Transverse colon (tissue), 4 donors: Measurements from ENCODE around the gene RNF11. TPM values are rescaled to one million over a fixed set of nuclear protein-coding genes. Genes with fewer than 3 reads are reported as not detected.
"Not testable (repeated sequence)": the region's sequence is repeated elsewhere in the genome, so short reads cannot be mapped to it uniquely, and the experiment has no call there.

ENCODE experiments used
- DNase-seq: peaks from one replicate; pipeline ENCODE4 v3.0.0-alpha.2; 2019
- H3K27ac ChIP-seq, 4 donors: fragments of 200-600 bp; sonication (generic); 2 replicates each; pipeline ENCODE4 v1.5.1; 2016 to 2018; ENCODE audit warnings: inconsistent platforms in 4 of 4
- H3K27me3 ChIP-seq: fragments of 200-600 bp; sonication (generic); 2 replicates; pipeline ENCODE4 v1.5.1; 2017; ENCODE audit warnings: inconsistent platforms
- H3K36me3 ChIP-seq, 4 donors: fragments of 200-600 bp; sonication (generic); 2 replicates each; pipeline ENCODE4 v1.5.1; 2017 to 2019; ENCODE audit warnings: inconsistent platforms in 4 of 4
- H3K4me1 ChIP-seq, 4 donors: fragments of 200-600 bp; sonication (generic); 2 replicates each; pipeline ENCODE4 v1.5.1; 2017 to 2020; ENCODE audit warnings: inconsistent platforms in 4 of 4
- H3K4me3 ChIP-seq, 4 donors: fragments of 200-600 bp; sonication (generic); 1 replicate in 1 of 4; 2 replicates in 3 of 4; pipeline versions ENCODE4 v1.5.1 to v1.6.1; 2017 to 2019; ENCODE audit warnings: inconsistent platforms in 4 of 4
- H3K9me3 ChIP-seq, 2 donors: fragments of 200-600 bp; sonication (generic); 2 replicates each; pipeline ENCODE4 v1.5.1; 2017 to 2019; ENCODE audit warnings: inconsistent platforms in 2 of 2
- EP300 ChIP-seq: sonication (generic); formaldehyde crosslinking; IDR thresholded peaks from one replicate; pipeline ENCODE4 v1.6.1; 2017; ENCODE audit warnings: antibody characterized with exemption, low read depth
- POLR2A ChIP-seq: fragments of 450-650 bp; IDR thresholded peaks from one replicate; pipeline ENCODE4 v1.6.1; 2016; ENCODE audit warnings: antibody characterized with exemption, mild to moderate bottlenecking, moderate library complexity
- POLR2AphosphoS5 ChIP-seq, 3 donors: sonication (generic); formaldehyde crosslinking; IDR thresholded peaks; one replicate each; pipeline ENCODE4 v1.6.1; 2016; ENCODE audit warnings: antibody characterized with exemption in 3 of 3
- WGBS, 2 donors: methylation state at CpG; one replicate each; pipeline ENCODE4 v1.1.5; 2018; ENCODE audit warnings: low coverage in 1 of 2; 5-methylcytosine and 5-hydroxymethylcytosine counted together
- in situ Hi-C, 4 donors: fragments of 200-750 bp; cut with MboI; loops; one replicate each; pipeline versions ENCODE4 v1.15.0 to v1.15.1; 2017; ENCODE audit warnings: low sequenced_read_pairs in 3 of 4, low pct_ligation_motif_present in 1 of 4, low pct_unique_long_range_greater_than_20kb in 1 of 4
- intact Hi-C: fragments of 100-400 bp; cut with DNase I; formaldehyde crosslinking; loops from one replicate; pipeline ENCODE4 v1.15.1; 2023; ENCODE audit warnings: low total_unique reads
- total RNA-seq, 4 donors: library from RNA; depleted of rRNA; stranded (reverse); fragments of >200 nt; gene quantifications; one replicate each; pipeline ENCODE4 v1.1.0, GENCODE V29; 2016
- TF ChIP-seq, protein P1 (sequence below), 5 experiments: fragments of 200-600 bp in 3 of 5; fragments of 450-650 bp in 2 of 5; sonication (generic) in 3 of 5; IDR thresholded peaks; 1 replicate in 2 of 5; 2 replicates in 3 of 5; pipeline ENCODE4 v1.5.1; 2016 to 2017; ENCODE audit warnings: antibody characterized with exemption in 5 of 5, inconsistent platforms in 3 of 5, mild to moderate bottlenecking in 2 of 5, moderate library complexity in 1 of 5

The RNF11 gene
- total RNA-seq, 4 donors from 2014 or later, result 34.8 to 72.5 (median 52.8) TPM

DNA sequence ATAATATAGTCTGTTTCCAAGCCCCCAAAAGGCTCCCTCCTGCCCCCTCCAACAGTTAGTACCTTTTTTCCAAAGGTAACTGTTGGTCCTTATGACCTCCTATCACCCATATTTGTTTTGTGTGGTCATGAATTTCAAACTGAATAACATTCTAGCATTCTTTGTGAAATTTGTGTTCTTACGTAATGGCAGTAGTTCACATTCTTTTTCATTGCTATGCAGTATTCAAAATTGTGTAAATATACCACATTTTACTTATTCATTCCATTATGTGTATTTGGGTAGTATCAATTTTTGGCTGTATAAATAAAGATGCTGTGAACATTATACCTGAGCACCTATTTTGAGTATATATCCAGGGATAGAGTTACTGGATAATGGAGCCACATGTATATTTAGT, 13.4 kb downstream of the RNF11 start:
- no peak for TF ChIP-seq EP300
- no peak for TF ChIP-seq POLR2AphosphoS5 (IDR thresholded peaks at IDR 0.05)
- no peak for TF ChIP-seq POLR2A
- TF ChIP-seq, protein P1, sequence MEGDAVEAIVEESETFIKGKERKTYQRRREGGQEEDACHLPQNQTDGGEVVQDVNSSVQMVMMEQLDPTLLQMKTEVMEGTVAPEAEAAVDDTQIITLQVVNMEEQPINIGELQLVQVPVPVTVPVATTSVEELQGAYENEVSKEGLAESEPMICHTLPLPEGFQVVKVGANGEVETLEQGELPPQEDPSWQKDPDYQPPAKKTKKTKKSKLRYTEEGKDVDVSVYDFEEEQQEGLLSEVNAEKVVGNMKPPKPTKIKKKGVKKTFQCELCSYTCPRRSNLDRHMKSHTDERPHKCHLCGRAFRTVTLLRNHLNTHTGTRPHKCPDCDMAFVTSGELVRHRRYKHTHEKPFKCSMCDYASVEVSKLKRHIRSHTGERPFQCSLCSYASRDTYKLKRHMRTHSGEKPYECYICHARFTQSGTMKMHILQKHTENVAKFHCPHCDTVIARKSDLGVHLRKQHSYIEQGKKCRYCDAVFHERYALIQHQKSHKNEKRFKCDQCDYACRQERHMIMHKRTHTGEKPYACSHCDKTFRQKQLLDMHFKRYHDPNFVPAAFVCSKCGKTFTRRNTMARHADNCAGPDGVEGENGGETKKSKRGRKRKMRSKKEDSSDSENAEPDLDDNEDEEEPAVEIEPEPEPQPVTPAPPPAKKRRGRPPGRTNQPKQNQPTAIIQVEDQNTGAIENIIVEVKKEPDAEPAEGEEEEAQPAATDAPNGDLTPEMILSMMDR (IDR thresholded peaks at IDR 0.05), result no peak
- Histone ChIP-seq H3K27ac (no peak overlapping the region), H3K36me3 (no peaks in the 10 kb centered on the region), H3K4me1 (peaks cover 0 to 33% (median 6%) of the 10 kb centered on the region in 4 donors), H3K27me3 (no peaks in the 10 kb centered on the region), H3K9me3 (no peaks in the 10 kb centered on the region), H3K4me3 (no peak overlapping the region)
- WGBS, 2 donors, result 95 to 100% methylated on average over 1 of the region's 1 CpG
- DNase-seq, result no peak
- intact Hi-C loops (no loop called here), in situ Hi-C loops (no loop called here)

DNA sequence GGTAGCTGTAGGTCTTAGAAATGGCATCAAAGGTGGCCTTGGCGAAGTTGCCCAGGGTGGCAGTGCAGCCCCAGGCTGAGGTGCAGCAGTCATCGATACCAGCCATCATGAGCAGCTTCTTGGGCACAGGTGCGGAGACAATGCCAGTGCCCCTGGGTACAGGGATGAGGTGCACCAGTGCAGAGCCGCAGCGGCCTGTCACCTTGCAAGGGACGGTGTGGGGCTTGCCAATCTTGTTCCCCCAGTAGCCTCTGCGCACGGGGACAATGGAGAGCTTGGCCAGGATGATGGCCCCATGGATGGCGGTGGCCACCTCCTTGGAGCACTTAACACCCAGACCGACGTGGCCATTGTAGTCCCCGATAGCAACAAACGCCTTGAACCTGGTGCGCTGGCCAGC, 14.7 kb downstream of the RNF11 start:
- in situ Hi-C loops, H3K4me3 ChIP-seq, DNase-seq, H3K27me3 ChIP-seq, H3K9me3 ChIP-seq, H3K27ac ChIP-seq, H3K36me3 ChIP-seq: not testable (repeated sequence)
- peaks cover 0 to 44% (median 4%) of the 10 kb centered on the region in 4 donors for H3K4me1 ChIP-seq
- WGBS, 2 donors, result 97% methylated on average over 14 of the region's 14 CpGs; no CpG with 5 or more reads in 1 of the 2 donors
- intact Hi-C loops, result loop anchor here (10.0 kb wide), 1 partner anchor 384 kb away; no protein-coding TSS in a partner anchor

DNA sequence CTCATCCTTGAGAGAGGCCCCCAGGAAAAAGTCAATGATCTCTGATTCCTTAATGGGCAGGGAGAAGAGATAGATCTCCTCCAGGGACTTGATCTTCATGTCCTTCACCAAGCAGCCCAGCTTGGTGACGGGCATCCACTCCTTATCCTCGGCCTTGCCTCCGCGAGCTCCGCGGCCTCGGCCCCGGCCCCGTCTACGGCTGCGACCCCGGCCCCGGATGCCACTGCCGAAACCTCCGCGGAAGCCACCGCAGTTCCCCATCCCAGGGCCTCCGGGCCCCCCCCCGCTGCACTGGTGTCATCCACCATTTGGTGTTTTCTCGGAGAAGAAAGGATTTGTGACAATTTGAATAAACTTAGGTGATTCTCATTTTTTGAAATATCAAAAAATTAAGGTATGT, 15.1 kb downstream of the RNF11 start:
- intact Hi-C loops, result loop anchor here (10.0 kb wide), 1 partner anchor 384 kb away; no protein-coding TSS in a partner anchor
- H3K27me3 ChIP-seq, H3K36me3 ChIP-seq, H3K27ac ChIP-seq, in situ Hi-C loops, H3K9me3 ChIP-seq, H3K4me3 ChIP-seq, DNase-seq: not testable (repeated sequence)
- WGBS, 2 donors, result 80 to 97% methylated on average over 2 to 20 of the region's 20 CpGs
- H3K4me1 ChIP-seq, result peaks cover 0 to 42% (median 4%) of the 10 kb centered on the region in 4 donors

DNA sequence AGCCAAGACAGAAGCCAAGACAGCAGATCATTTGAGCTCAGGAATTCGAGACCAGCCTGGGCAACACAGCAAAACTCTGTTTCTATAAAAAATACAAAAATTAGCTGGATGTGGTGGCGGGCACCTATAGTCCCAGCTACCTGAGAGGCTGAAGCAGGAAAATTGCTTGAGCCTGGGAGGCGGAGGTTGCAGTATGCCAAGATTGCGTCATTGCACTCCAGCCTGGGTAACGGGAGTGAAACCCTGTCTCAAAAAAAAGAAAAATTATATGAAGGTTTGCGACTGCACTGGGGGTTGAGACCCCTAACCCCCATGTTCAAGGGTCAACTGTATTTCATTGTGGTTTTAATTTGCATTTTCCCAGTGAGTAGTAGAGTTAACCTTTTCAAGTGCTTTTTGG, 16.3 kb downstream of the RNF11 start:
- intact Hi-C loops, result loop anchor here (10.0 kb wide), 1 partner anchor 382 kb away; no protein-coding TSS in a partner anchor
- Histone ChIP-seq H3K4me1 (peaks cover 0 to 31% (median 1%) of the 10 kb centered on the region in 4 donors), H3K9me3 (no peaks in the 10 kb centered on the region), H3K27me3 (no peaks in the 10 kb centered on the region), H3K36me3 (no peaks in the 10 kb centered on the region), H3K4me3 (no peak overlapping the region), H3K27ac (no peak overlapping the region)
- in situ Hi-C loops, result no loop called here
- DNase-seq, result no peak
- WGBS, 2 donors, result 94 to 100% methylated on average over 1 to 6 of the region's 6 CpGs
- no peak for TF ChIP-seq EP300
- TF ChIP-seq, protein P1 (IDR thresholded peaks at IDR 0.05), result no peak
- TF ChIP-seq POLR2A, result no peak
- no peak for TF ChIP-seq POLR2AphosphoS5 (IDR thresholded peaks at IDR 0.05)

DNA sequence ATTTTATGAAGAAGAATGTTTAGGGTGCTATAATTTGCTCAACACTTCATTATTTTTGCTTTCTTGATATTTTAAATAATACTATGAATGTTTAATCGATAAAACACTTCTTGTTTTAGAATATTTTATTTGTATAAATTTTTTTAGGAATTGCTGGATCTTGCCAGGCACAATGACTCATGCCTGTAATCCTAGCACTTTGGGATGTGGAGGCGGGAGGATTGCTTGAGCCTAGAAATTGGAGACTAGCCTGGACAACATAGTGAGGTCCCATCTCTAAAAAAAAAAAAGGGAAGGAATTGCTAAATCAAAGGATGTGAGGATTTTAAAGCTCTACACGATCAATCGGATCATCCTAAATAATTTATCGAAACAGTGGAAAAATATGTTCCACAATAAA, 17.6 kb downstream of the RNF11 start:
- Histone ChIP-seq H3K27me3 (no peaks in the 10 kb centered on the region), H3K9me3 (no peaks in the 10 kb centered on the region), H3K4me3 (no peak overlapping the region), H3K27ac (no peak overlapping the region), H3K36me3 (no peaks in the 10 kb centered on the region), H3K4me1 (peaks cover 0 to 36% (median 1%) of the 10 kb centered on the region in 4 donors)
- in situ Hi-C loops (no loop called here), intact Hi-C loops (loop anchor here (10.0 kb wide), 1 partner anchor 381 kb away; no protein-coding TSS in a partner anchor)
- DNase-seq, result no peak
- WGBS, 2 donors, result 67 to 84% methylated on average over 5 of the region's 5 CpGs
- TF ChIP-seq POLR2A, result no peak
- TF ChIP-seq, protein P1 (IDR thresholded peaks at IDR 0.05), result no peak
- no peak for TF ChIP-seq EP300
- no peak for TF ChIP-seq POLR2AphosphoS5 (IDR thresholded peaks at IDR 0.05)
